Endodermal cell (in vitro differentiated cells): ENCODE measurements around the gene PDX1. TPM values are rescaled to one million over a fixed set of nuclear protein-coding genes. Genes with fewer than 3 reads are reported as not detected.
A peak's percentile ranks its signal among the peaks of the same experiment; 100 is the strongest.

Experiments
- DNase-seq: peaks from one replicate; pipeline ENCODE4 v3.0.0-alpha.2; 2017
- H3K27ac ChIP-seq: 2 replicates; pipeline ENCODE4 v1.5.1; 2013; ENCODE audit warnings: mild to moderate bottlenecking, low read depth, low read length, moderate library complexity
- H3K27me3 ChIP-seq: 2 replicates; pipeline ENCODE4 v1.6.1; 2013; ENCODE audit warnings: mild to moderate bottlenecking, low read length, moderate library complexity; ENCODE audit not compliant: insufficient read depth, control insufficient read depth, poor library complexity, severe bottlenecking
- H3K36me3 ChIP-seq: 2 replicates; pipeline ENCODE4 v1.7.0; 2013; ENCODE audit warnings: mild to moderate bottlenecking, low read length, moderate library complexity; ENCODE audit not compliant: control insufficient read depth, insufficient read depth
- H3K4me1 ChIP-seq: one replicate; pipeline ENCODE4 v1.7.0; 2013; ENCODE audit warnings: low read length; ENCODE audit not compliant: control insufficient read depth, insufficient read depth
- H3K4me3 ChIP-seq: 2 replicates; pipeline ENCODE4 v1.5.1; 2013; ENCODE audit warnings: mild to moderate bottlenecking, low read length, moderate library complexity
- H3K9ac ChIP-seq: 2 replicates; pipeline ENCODE4 v1.6.1; 2013; ENCODE audit warnings: mild to moderate bottlenecking, low read length, moderate library complexity; ENCODE audit not compliant: poor library complexity, severe bottlenecking; ENCODE audit errors: extremely low read depth
- H3K9me3 ChIP-seq: 2 replicates; pipeline ENCODE4 v1.6.1; 2013; ENCODE audit warnings: mild to moderate bottlenecking, low read length, moderate library complexity; ENCODE audit not compliant: control insufficient read depth
- H3K27ac Mint-ChIP-seq: 2 replicates; pipeline ENCODE4 v1.8.0; 2020; ENCODE audit warnings: mixed read lengths
- H3K27me3 Mint-ChIP-seq: 2 replicates; pipeline ENCODE4 v1.8.0; 2021; ENCODE audit warnings: mild to moderate bottlenecking, mixed read lengths; ENCODE audit not compliant: insufficient read depth
- H3K36me3 Mint-ChIP-seq: 2 replicates; pipeline ENCODE4 v1.8.0; 2020; ENCODE audit warnings: low read depth, mixed read lengths
- H3K4me1 Mint-ChIP-seq: 2 replicates; pipeline ENCODE4 v1.8.0; 2020; ENCODE audit warnings: mixed read lengths
- H3K4me3 Mint-ChIP-seq: 2 replicates; pipeline ENCODE4 v1.8.0; 2020; ENCODE audit warnings: mild to moderate bottlenecking, moderate library complexity, mixed read lengths
- H3K9me3 Mint-ChIP-seq: 2 replicates; pipeline ENCODE4 v1.8.0; 2020; ENCODE audit warnings: mild to moderate bottlenecking, mixed read lengths
- CTCF ChIP-seq: fragments of 200-600 bp; sonication (generic); conservative IDR thresholded peaks from 2 replicates; pipeline ENCODE4 v1.5.0; 2021; ENCODE audit warnings: antibody characterized with exemption, mild to moderate bottlenecking
- WGBS, 2 experiments: methylation state at CpG; one replicate each; pipeline versions ENCODE4 v1.1.5 to v1.1.7; 2013; ENCODE audit warnings: missing lambda C conversion rate in 2 of 2, mixed read lengths in 1 of 2; ENCODE audit not compliant: insufficient coverage in 1 of 2, insufficient read length in 1 of 2; 5-methylcytosine and 5-hydroxymethylcytosine counted together
- total RNA-seq, 2 donors: library from RNA; stranded (reverse); fragmentation: NEBNext Ultra II Directional in 1 of 2; extraction: Animal tissue kit (Norgen Biotek cat#: 25700) in 1 of 2; gene quantifications; 2 replicates in 1 of 2; 3 replicates in 1 of 2; pipeline ENCODE4 v1.2.1, GENCODE V29; 2021

Gene PDX1
- total RNA-seq, 2 donors from 2014 or later = not detected

DNA sequence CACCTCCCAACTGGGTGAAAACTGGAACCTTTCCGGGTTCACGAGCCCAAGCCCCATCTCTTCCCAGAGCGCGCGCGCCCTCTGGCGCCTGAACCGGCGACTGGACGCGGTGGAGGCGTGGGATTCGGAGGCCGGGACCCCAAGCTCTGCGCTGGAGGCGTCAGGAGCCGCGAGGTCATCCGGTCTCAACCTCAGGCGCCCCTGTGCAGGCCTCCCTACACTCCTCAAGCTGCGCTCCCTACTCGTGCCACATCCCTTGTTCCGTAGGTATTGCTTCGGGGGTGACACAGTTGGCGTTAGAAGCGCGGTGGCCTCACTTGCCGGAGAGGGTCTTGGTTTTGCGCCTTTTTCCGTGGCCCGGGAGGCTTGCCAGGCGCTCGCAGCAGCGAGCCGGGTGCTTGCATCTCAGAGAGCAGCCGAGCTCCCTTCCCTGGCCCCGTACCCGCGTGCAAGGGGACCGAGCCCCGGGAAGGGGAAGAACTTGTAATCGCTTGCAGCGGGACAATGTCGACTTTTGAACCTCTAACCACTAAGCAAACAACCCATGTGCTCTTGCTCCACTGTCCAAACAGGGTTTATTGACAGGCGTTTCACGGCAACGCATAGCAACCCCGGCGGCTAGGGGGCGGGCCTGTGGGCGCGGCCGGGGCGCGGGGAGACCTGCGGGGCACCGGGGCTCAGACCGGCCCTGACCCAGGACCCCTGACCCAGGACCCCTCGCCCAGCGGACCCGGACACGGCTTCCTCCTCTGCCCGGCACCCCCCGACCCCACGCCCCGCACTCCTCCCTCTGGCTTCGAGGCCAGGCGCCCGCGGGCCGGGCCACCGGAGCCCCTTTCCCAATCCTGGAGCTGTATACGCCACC, 40.8 kb downstream of the PDX1 start:
- peak; percentile 95 for DNase-seq
- Histone ChIP-seq H3K27me3 (peaks cover 100% of the 10 kb centered on the region), H3K27ac (no peak overlapping the region), H3K4me1 (peaks cover 9% of the 10 kb centered on the region), H3K9ac (no peak overlapping the region), H3K4me3 (no peak overlapping the region), H3K9me3 (peaks cover under 1% of the 10 kb centered on the region), H3K36me3 (no peaks in the 10 kb centered on the region)
- peak overlapping the region; percentile 30 for H3K4me3 Mint-ChIP-seq
- no peaks in the 10 kb centered on the region for H3K36me3 Mint-ChIP-seq
- peaks cover 97% of the 10 kb centered on the region for H3K27me3 Mint-ChIP-seq
- H3K9me3 Mint-ChIP-seq = no peaks in the 10 kb centered on the region
- 1 to 3% methylated on average over 15 to 73 of the region's 73 CpGs for WGBS, 2 experiments
- TF ChIP-seq CTCF = peak; percentile 81
- peaks cover 26% of the 10 kb centered on the region for H3K4me1 Mint-ChIP-seq
- H3K27ac Mint-ChIP-seq = no peak overlapping the region

GRCh38 chr13:27961227-27962085, 41.7 kb downstream of the PDX1 start:
- Mint-ChIP-seq H3K27me3 (peaks cover 97% of the 10 kb centered on the region), H3K9me3 (no peaks in the 10 kb centered on the region), H3K4me1 (peaks cover 33% of the 10 kb centered on the region), H3K36me3 (no peaks in the 10 kb centered on the region), H3K27ac (no peak overlapping the region), H3K4me3 (peak overlapping the region; percentile 16)
- Histone ChIP-seq H3K9me3 (no peaks in the 10 kb centered on the region), H3K4me1 (peaks cover 14% of the 10 kb centered on the region), H3K27ac (no peak overlapping the region), H3K27me3 (peaks cover 100% of the 10 kb centered on the region), H3K4me3 (no peak overlapping the region), H3K36me3 (no peaks in the 10 kb centered on the region), H3K9ac (no peak overlapping the region)
- WGBS, 2 experiments = 3 to 4% methylated on average over 11 to 25 of the region's 25 CpGs
- DNase-seq = peak; percentile 81
- no peak for TF ChIP-seq CTCF

- Mint-ChIP-seq H3K27me3 (peaks cover 99% of the 10 kb centered on the region), H3K4me1 (peaks cover 29% of the 10 kb centered on the region), H3K27ac (no peak overlapping the region), H3K36me3 (no peaks in the 10 kb centered on the region), H3K9me3 (no peaks in the 10 kb centered on the region), H3K4me3 (no peak overlapping the region)
- Histone ChIP-seq H3K27ac (no peak overlapping the region), H3K36me3 (no peaks in the 10 kb centered on the region), H3K4me1 (peaks cover 15% of the 10 kb centered on the region), H3K27me3 (peaks cover 100% of the 10 kb centered on the region), H3K4me3 (no peak overlapping the region), H3K9me3 (no peaks in the 10 kb centered on the region), H3K9ac (no peak overlapping the region)
- 19 to 37% methylated on average over 2 to 6 of the region's 6 CpGs for WGBS, 2 experiments
- peak; percentile 68 for DNase-seq
- no peak for TF ChIP-seq CTCF
These were observed 42.5 kb downstream of the PDX1 start for GRCh38 chr13:27962128-27962841.
